Measurements from ENCODE around the gene PLEKHA1.

The PLEKHA1 gene

GRCh38 chr10:122466951-122467381, 92.5 kb downstream of the PLEKHA1 start:
- Histone ChIP-seq H2AFZ (ENCODE audit: low read depth, low read length) (no peak overlapping the region), H3K4me1 (ENCODE audit: low read length) (no peaks in the 10 kb centered on the region), H3K4me3 (ENCODE audit: low read length) (no peak overlapping the region), H3K9ac (ENCODE audit: low read length) (no peak overlapping the region), H3K27me3 (ENCODE audit: low read depth, low read length) (peaks cover 11% of the 10 kb centered on the region; the same call in 1 of the 2 replicates), H3K27ac (ENCODE audit: low read length) (no peak overlapping the region), H3K4me2 (ENCODE audit: low read length) (no peak overlapping the region), H4K20me1 (ENCODE audit: insufficient read depth, low read length) (no peaks in the 10 kb centered on the region), H3K79me2 (ENCODE audit: low read length) (no peaks in the 10 kb centered on the region), H3K36me3 (replicated peaks; ENCODE audit: low read depth, low read length) (no peaks in the 10 kb centered on the region), H3K9me3 (ENCODE audit: insufficient read depth, low read length) (no peaks in the 10 kb centered on the region)
- no peak for TF ChIP-seq EZH2phosphoT487 (IDR thresholded peaks at IDR 0.05; ENCODE audit: low read depth)
- TF ChIP-seq, protein P1, sequence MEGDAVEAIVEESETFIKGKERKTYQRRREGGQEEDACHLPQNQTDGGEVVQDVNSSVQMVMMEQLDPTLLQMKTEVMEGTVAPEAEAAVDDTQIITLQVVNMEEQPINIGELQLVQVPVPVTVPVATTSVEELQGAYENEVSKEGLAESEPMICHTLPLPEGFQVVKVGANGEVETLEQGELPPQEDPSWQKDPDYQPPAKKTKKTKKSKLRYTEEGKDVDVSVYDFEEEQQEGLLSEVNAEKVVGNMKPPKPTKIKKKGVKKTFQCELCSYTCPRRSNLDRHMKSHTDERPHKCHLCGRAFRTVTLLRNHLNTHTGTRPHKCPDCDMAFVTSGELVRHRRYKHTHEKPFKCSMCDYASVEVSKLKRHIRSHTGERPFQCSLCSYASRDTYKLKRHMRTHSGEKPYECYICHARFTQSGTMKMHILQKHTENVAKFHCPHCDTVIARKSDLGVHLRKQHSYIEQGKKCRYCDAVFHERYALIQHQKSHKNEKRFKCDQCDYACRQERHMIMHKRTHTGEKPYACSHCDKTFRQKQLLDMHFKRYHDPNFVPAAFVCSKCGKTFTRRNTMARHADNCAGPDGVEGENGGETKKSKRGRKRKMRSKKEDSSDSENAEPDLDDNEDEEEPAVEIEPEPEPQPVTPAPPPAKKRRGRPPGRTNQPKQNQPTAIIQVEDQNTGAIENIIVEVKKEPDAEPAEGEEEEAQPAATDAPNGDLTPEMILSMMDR (IDR thresholded peaks at IDR 0.05; ENCODE audit: low read depth, low read length): no peak

- H3K36me3 ChIP-seq (replicated peaks; ENCODE audit: low read depth, low read length): no peaks in the 10 kb centered on the region
- H4K20me1 ChIP-seq (ENCODE audit: insufficient read depth, low read length): no peaks in the 10 kb centered on the region
- H3K4me3 ChIP-seq (ENCODE audit: low read length): no peak overlapping the region
- H3K27ac ChIP-seq (ENCODE audit: low read length): no peak overlapping the region
- no peak overlapping the region for H2AFZ ChIP-seq (ENCODE audit: low read depth, low read length)
- no peaks in the 10 kb centered on the region for H3K4me1 ChIP-seq (ENCODE audit: low read length)
- H3K27me3 ChIP-seq (ENCODE audit: low read depth, low read length): peaks cover 11% of the 10 kb centered on the region; the same call in 1 of the 2 replicates
- no peaks in the 10 kb centered on the region for H3K79me2 ChIP-seq (ENCODE audit: low read length)
- TF ChIP-seq EZH2phosphoT487 (IDR thresholded peaks at IDR 0.05; ENCODE audit: low read depth): no peak
- TF ChIP-seq, protein P1 (IDR thresholded peaks at IDR 0.05; ENCODE audit: low read depth, low read length): no peak
- no peak overlapping the region for H3K4me2 ChIP-seq (ENCODE audit: low read length)
- H3K9me3 ChIP-seq (ENCODE audit: insufficient read depth, low read length): no peaks in the 10 kb centered on the region
- H3K9ac ChIP-seq (ENCODE audit: low read length): no peak overlapping the region
Observed at GRCh38 chr10:122467701-122468100, 93.2 kb downstream of the PLEKHA1 start.

DNA sequence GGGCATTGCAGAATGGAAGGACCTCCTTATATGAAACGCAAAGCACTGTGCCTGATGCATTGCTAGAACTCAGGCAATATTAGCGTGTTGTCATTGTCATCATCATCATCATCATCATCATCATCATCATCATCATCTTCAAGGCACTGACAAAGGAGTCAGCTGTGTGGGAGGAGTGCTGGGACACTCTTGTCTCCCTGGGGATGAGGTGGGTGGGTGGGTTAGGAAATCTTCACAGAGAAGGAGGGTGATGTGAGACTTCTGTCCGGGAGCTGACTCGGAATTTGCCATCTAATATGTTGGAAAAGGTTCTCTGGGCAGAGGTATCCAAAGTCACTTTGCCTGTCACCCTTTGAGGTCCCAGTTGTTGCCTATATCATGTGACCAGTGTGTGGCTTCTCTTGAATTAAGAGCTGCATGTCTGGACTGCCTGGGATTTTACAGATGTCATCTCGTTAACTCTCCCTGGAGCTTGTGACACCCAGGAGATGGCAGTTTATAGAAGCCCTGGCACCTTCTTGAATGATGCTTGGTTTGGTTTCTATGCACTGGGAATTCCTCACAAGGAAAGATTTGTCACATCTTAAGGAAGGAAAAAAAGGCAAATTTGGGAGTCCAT, 93.9 kb downstream of the PLEKHA1 start:
- Histone ChIP-seq H3K79me2 (ENCODE audit: low read length) (no peaks in the 10 kb centered on the region), H3K9ac (ENCODE audit: low read length) (no peak overlapping the region), H3K4me1 (ENCODE audit: low read length) (no peaks in the 10 kb centered on the region), H3K27ac (ENCODE audit: low read length) (no peak overlapping the region), H3K36me3 (replicated peaks; ENCODE audit: low read depth, low read length) (no peaks in the 10 kb centered on the region), H3K4me3 (ENCODE audit: low read length) (no peak overlapping the region), H3K9me3 (ENCODE audit: insufficient read depth, low read length) (no peaks in the 10 kb centered on the region), H2AFZ (ENCODE audit: low read depth, low read length) (no peak overlapping the region), H3K27me3 (ENCODE audit: low read depth, low read length) (peaks cover 11% of the 10 kb centered on the region; the same call in 1 of the 2 replicates), H3K4me2 (ENCODE audit: low read length) (no peak overlapping the region), H4K20me1 (ENCODE audit: insufficient read depth, low read length) (no peaks in the 10 kb centered on the region)
- TF ChIP-seq EZH2phosphoT487 (IDR thresholded peaks at IDR 0.05; ENCODE audit: low read depth): no peak
- TF ChIP-seq, protein P1 (IDR thresholded peaks at IDR 0.05; ENCODE audit: low read depth, low read length): no peak

GRCh38 chr10:122468926-122469781, 94.6 kb downstream of the PLEKHA1 start:
- Histone ChIP-seq H3K9ac (ENCODE audit: low read length) (no peak overlapping the region), H3K27me3 (ENCODE audit: low read depth, low read length) (peaks cover 11% of the 10 kb centered on the region; the same call in 1 of the 2 replicates), H3K9me3 (ENCODE audit: insufficient read depth, low read length) (no peaks in the 10 kb centered on the region), H3K4me3 (ENCODE audit: low read length) (no peak overlapping the region), H3K36me3 (replicated peaks; ENCODE audit: low read depth, low read length) (no peaks in the 10 kb centered on the region), H3K79me2 (ENCODE audit: low read length) (no peaks in the 10 kb centered on the region), H3K4me2 (ENCODE audit: low read length) (no peak overlapping the region), H2AFZ (ENCODE audit: low read depth, low read length) (no peak overlapping the region), H3K27ac (ENCODE audit: low read length) (no peak overlapping the region), H4K20me1 (ENCODE audit: insufficient read depth, low read length) (no peaks in the 10 kb centered on the region), H3K4me1 (ENCODE audit: low read length) (no peaks in the 10 kb centered on the region)
- TF ChIP-seq, protein P1 (IDR thresholded peaks at IDR 0.05; ENCODE audit: low read depth, low read length): no peak
- TF ChIP-seq EZH2phosphoT487 (IDR thresholded peaks at IDR 0.05; ENCODE audit: low read depth): no peak
